Gastrocnemius medialis (tissue), 4 donors: ENCODE data around the gene LMAN2. TPM values are rescaled to one million over a fixed set of nuclear protein-coding genes. Genes with fewer than 3 reads are reported as not detected.

Experiments used
- ATAC-seq, 2 donors: fragments of 150-250 bp; one replicate each; pipeline ENCODE4 v1.9.1; 2016
- DNase-seq, 2 donors: peaks; one replicate each; pipeline ENCODE4 v3.0.0-alpha.2; 2019
- H3K27ac ChIP-seq, 4 donors: fragments of 200-600 bp; sonication (generic); 1 replicate in 1 of 4; 2 replicates in 3 of 4; pipeline ENCODE4 v1.5.1; 2016 to 2018; ENCODE audit warnings: mild to moderate bottlenecking in 2 of 4, moderate library complexity in 1 of 4
- H3K27me3 ChIP-seq, 3 donors: fragments of 200-600 bp; sonication (generic) in 2 of 3; 1 replicate in 1 of 3; 2 replicates in 2 of 3; pipeline versions ENCODE4 v1.5.1 to v1.6.0; 2016 to 2019; ENCODE audit warnings: mild to moderate bottlenecking in 1 of 3, moderate library complexity in 1 of 3
- H3K36me3 ChIP-seq, 2 donors: fragments of 200-600 bp; sonication (generic) in 1 of 2; one replicate each; pipeline ENCODE4 v1.5.1; 2017 to 2018
- H3K4me1 ChIP-seq, 2 donors: fragments of 200-600 bp; sonication (generic) in 1 of 2; one replicate each; pipeline ENCODE4 v1.5.1; 2016 to 2017; ENCODE audit warnings: mild to moderate bottlenecking in 2 of 2
- H3K4me3 ChIP-seq, 4 donors: fragments of 200-600 bp; sonication (generic) in 3 of 4; 1 replicate in 1 of 4; 2 replicates in 3 of 4; pipeline ENCODE4 v1.5.1; 2016 to 2019; ENCODE audit warnings: mild to moderate bottlenecking in 2 of 4
- H3K9me3 ChIP-seq, 3 donors: fragments of 200-600 bp; sonication (generic) in 2 of 3; 1 replicate in 1 of 3; 2 replicates in 2 of 3; pipeline ENCODE4 v1.5.1; 2016 to 2019
- CTCF ChIP-seq, 5 experiments: fragments of 450-650 bp in 3 of 5; fragments of 200-600 bp in 2 of 5; sonication (generic) in 2 of 5; IDR thresholded peaks in 4 of 5; conservative IDR thresholded peaks in 1 of 5; 1 replicate in 4 of 5; 2 replicates in 1 of 5; pipeline ENCODE4 v1.5.1; 2016 to 2019; ENCODE audit warnings: antibody characterized with exemption in 5 of 5, mild to moderate bottlenecking in 3 of 5, moderate library complexity in 3 of 5
- POLR2A ChIP-seq, 2 donors: fragments of 450-650 bp; IDR thresholded peaks; one replicate each; pipeline ENCODE4 v1.6.1; 2017; ENCODE audit warnings: antibody characterized with exemption in 2 of 2, mild to moderate bottlenecking in 2 of 2, moderate library complexity in 2 of 2
- in situ Hi-C, 4 donors: fragments of 200-750 bp; cut with MboI; loops; one replicate each; pipeline versions ENCODE4 v1.15.0 to v1.8.0; 2017; ENCODE audit warnings: low sequenced_read_pairs in 4 of 4
- intact Hi-C: fragments of 100-400 bp; cut with DNase I; formaldehyde crosslinking; loops from one replicate; pipeline ENCODE4 v1.15.1; 2023; ENCODE audit warnings: low total_unique reads
- total RNA-seq, 4 donors: library from RNA; depleted of rRNA; stranded (reverse); fragments of >200 nt; gene quantifications; one replicate each; pipeline versions ENCODE4 v1.1.0 to v1.2.3, GENCODE V29; 2016

Gene LMAN2
- total RNA-seq, 4 donors from 2014 or later: 70.2 to 109 (median 86.6) TPM

- intact Hi-C loops: loop anchor here (5.0 kb wide), 1 partner anchor 58 kb away; the partner anchor contains the start of gene MXD3
- H3K27ac ChIP-seq: peak overlapping the region; percentile 74 to 83 (median 79)
- no peak overlapping the region for H3K4me3 ChIP-seq
- in situ Hi-C loops: no loop called here
- ATAC-seq: peak in 1 of 2 donors; percentile 8
- no peaks in the 10 kb centered on the region for H3K27me3 ChIP-seq
- peaks cover 35 to 39% of the 10 kb centered on the region in 2 donors for H3K4me1 ChIP-seq
- no peaks in the 10 kb centered on the region for H3K9me3 ChIP-seq
- H3K36me3 ChIP-seq: no peaks in the 10 kb centered on the region
- peak in 1 of 2 donors; percentile 54 for DNase-seq
- no peak for TF ChIP-seq POLR2A (IDR thresholded peaks at IDR 0.05)
- no peak for TF ChIP-seq CTCF (IDR thresholded peaks at IDR 0.05 in 4 of 5, conservative IDR thresholded peaks at IDR 0.05 in 1 of 5)
These were observed 18.4 kb upstream of the LMAN2 start for GRCh38 chr5:177369645-177370440.

- Histone ChIP-seq H3K4me1 (peaks cover 35 to 39% of the 10 kb centered on the region in 2 donors), H3K9me3 (no peaks in the 10 kb centered on the region), H3K36me3 (no peaks in the 10 kb centered on the region), H3K27me3 (no peaks in the 10 kb centered on the region), H3K27ac (peak overlapping the region; percentile 74 to 83 (median 79)), H3K4me3 (no peak overlapping the region)
- intact Hi-C loops (loop anchor here (5.0 kb wide), 1 partner anchor 57 kb away; the partner anchor contains the start of gene MXD3), in situ Hi-C loops (no loop called here)
- DNase-seq (no peak), ATAC-seq (no peak)
- TF ChIP-seq CTCF (IDR thresholded peaks at IDR 0.05 in 4 of 5, conservative IDR thresholded peaks at IDR 0.05 in 1 of 5): peak in 4 of 5 experiments; percentile 34 to 62 (median 52)
- no peak for TF ChIP-seq POLR2A (IDR thresholded peaks at IDR 0.05)
These were observed 17.6 kb upstream of the LMAN2 start for GRCh38 chr5:177368869-177369644.

GRCh38 chr5:177367981-177368868, 16.8 kb upstream of the LMAN2 start:
- H3K27ac ChIP-seq: peak overlapping the region in 1 of 4 donors; percentile 93
- peaks cover 41 to 45% of the 10 kb centered on the region in 2 donors for H3K4me1 ChIP-seq

More at GRCh38 chr5:177367981-177368868, 16.8 kb upstream of the LMAN2 start:
- no peak for DNase-seq
- in situ Hi-C loops (no loop called here), intact Hi-C loops (loop anchor here (5.0 kb wide), 1 partner anchor 56 kb away; the partner anchor contains the start of gene MXD3)
- TF ChIP-seq CTCF (IDR thresholded peaks at IDR 0.05 in 4 of 5, conservative IDR thresholded peaks at IDR 0.05 in 1 of 5) (no peak), POLR2A (IDR thresholded peaks at IDR 0.05) (no peak)
- H3K27me3 ChIP-seq: no peaks in the 10 kb centered on the region
- no peaks in the 10 kb centered on the region for H3K9me3 ChIP-seq
- no peaks in the 10 kb centered on the region for H3K36me3 ChIP-seq
- H3K4me3 ChIP-seq: peak overlapping the region in 2 of 4 donors; percentile 68 to 80
- ATAC-seq: no peak
